Keratinocyte (primary cell): ENCODE results near the gene CELF5.

Source experiments
- EZH2 ChIP-seq: IDR thresholded peaks from one replicate; pipeline ENCODE4 v1.6.1; 2012; ENCODE audit warnings: inconsistent platforms, mild to moderate bottlenecking, low read length, moderate library complexity
- TF ChIP-seq, protein P1 (sequence below), 3 experiments: IDR thresholded peaks in 1 of 3; conservative IDR thresholded peaks in 1 of 3; optimal IDR thresholded peaks in 1 of 3; 2 replicates in 2 of 3; 3 replicates in 1 of 3; pipeline versions ENCODE3 to v1.5.1; 2011; ENCODE audit warnings: low read length in 3 of 3, mild to moderate bottlenecking in 3 of 3, moderate library complexity in 2 of 3, control low read depth in 1 of 3, inconsistent platforms in 1 of 3; ENCODE audit not compliant: insufficient read depth in 2 of 3; ENCODE audit errors: extremely low read depth in 1 of 3

- no peak for TF ChIP-seq EZH2
- TF ChIP-seq, protein P1, sequence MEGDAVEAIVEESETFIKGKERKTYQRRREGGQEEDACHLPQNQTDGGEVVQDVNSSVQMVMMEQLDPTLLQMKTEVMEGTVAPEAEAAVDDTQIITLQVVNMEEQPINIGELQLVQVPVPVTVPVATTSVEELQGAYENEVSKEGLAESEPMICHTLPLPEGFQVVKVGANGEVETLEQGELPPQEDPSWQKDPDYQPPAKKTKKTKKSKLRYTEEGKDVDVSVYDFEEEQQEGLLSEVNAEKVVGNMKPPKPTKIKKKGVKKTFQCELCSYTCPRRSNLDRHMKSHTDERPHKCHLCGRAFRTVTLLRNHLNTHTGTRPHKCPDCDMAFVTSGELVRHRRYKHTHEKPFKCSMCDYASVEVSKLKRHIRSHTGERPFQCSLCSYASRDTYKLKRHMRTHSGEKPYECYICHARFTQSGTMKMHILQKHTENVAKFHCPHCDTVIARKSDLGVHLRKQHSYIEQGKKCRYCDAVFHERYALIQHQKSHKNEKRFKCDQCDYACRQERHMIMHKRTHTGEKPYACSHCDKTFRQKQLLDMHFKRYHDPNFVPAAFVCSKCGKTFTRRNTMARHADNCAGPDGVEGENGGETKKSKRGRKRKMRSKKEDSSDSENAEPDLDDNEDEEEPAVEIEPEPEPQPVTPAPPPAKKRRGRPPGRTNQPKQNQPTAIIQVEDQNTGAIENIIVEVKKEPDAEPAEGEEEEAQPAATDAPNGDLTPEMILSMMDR (optimal IDR thresholded peaks at IDR 0.05 in 1 of 3, IDR thresholded peaks at IDR 0.05 in 1 of 3, conservative IDR thresholded peaks at IDR 0.05 in 1 of 3; ENCODE audit: extremely low read depth in 1 of 3, insufficient read depth in 2 of 3, low read length in 3 of 3), result no peak
Measured at GRCh38 chr19:3309724-3310123, 85.3 kb downstream of the CELF5 start.
